ENCODE data around the gene UPK3A. TPM values are rescaled to one million over a fixed set of nuclear protein-coding genes. Genes with fewer than 3 reads are reported as not detected.

UPK3A gene
- total and polyA plus RNA-seq, 2 of the 13 experiments (the other 11 are each of a cell fraction or from before 2014, with no cell fraction given): 10.5 to 13.8 TPM

DNA sequence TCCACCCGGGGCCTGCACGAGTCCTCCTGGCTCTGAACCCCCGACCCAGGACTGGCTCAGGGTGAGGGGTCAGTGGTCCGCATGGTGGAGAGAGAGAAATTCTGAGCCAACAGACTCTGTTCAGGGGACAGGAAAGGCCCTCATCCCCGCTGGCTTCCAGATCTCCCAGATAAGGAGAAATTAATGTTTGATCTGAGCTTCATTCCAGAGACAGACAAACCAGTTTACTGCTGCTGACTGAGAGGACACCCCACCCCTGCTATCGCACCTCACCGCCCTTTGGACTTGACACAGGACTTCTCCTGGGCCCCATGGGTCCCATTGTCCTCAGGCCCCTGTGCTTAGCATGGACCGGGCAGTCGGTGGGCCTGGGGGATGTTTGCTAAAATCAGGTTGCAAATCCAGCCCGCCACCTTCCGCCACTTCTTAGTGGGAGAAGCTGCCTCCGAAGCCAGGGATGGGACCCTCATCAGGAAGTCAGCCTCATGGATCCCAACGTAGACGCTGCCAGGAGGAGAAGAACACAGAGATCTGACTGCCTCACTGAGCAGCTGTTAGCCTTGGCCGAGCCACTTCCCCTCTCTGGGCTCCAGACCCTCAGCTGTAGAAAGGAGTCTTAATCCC is 11.2 kb upstream of the UPK3A start (continued):
- TF ChIP-seq, protein P1, sequence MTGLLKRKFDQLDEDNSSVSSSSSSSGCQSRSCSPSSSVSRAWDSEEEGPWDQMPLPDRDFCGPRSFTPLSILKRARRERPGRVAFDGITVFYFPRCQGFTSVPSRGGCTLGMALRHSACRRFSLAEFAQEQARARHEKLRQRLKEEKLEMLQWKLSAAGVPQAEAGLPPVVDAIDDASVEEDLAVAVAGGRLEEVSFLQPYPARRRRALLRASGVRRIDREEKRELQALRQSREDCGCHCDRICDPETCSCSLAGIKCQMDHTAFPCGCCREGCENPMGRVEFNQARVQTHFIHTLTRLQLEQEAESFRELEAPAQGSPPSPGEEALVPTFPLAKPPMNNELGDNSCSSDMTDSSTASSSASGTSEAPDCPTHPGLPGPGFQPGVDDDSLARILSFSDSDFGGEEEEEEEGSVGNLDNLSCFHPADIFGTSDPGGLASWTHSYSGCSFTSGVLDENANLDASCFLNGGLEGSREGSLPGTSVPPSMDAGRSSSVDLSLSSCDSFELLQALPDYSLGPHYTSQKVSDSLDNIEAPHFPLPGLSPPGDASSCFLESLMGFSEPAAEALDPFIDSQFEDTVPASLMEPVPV (CRISPR knock-in tag; IDR thresholded peaks at IDR 0.05): no peak
- peak; percentile 84; the same call in 1 of the 2 replicates for TF ChIP-seq ZNF788 (CRISPR knock-in tag; IDR thresholded peaks at IDR 0.05; ENCODE audit: borderline replicate concordance)
- peak; percentile 98 for TF ChIP-seq HNF1B (CRISPR knock-in tag; IDR thresholded peaks at IDR 0.05)
- TF ChIP-seq, protein P2, sequence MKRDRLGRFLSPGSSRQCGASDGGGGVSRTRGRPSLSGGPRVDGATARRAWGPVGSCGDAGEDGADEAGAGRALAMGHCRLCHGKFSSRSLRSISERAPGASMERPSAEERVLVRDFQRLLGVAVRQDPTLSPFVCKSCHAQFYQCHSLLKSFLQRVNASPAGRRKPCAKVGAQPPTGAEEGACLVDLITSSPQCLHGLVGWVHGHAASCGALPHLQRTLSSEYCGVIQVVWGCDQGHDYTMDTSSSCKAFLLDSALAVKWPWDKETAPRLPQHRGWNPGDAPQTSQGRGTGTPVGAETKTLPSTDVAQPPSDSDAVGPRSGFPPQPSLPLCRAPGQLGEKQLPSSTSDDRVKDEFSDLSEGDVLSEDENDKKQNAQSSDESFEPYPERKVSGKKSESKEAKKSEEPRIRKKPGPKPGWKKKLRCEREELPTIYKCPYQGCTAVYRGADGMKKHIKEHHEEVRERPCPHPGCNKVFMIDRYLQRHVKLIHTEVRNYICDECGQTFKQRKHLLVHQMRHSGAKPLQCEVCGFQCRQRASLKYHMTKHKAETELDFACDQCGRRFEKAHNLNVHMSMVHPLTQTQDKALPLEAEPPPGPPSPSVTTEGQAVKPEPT (CRISPR knock-in tag; IDR thresholded peaks at IDR 0.05; ENCODE audit: low read depth): no peak
- TF ChIP-seq ZSCAN25 (CRISPR knock-in tag; IDR thresholded peaks at IDR 0.05): peak; percentile 98
- 0 out of 2 replicates have a peak, but pooled peaks have one; percentile 60 for TF ChIP-seq ZNF709 (CRISPR knock-in tag; IDR thresholded peaks at IDR 0.05)
- TF ChIP-seq HNRNPL (IDR thresholded peaks at IDR 0.05; ENCODE audit: low read depth, low read length): no peak
- no peak for TF ChIP-seq RBAK (CRISPR knock-in tag; IDR thresholded peaks at IDR 0.05)
- no peak for TF ChIP-seq ZFP36 (IDR thresholded peaks at IDR 0.05; ENCODE audit: borderline replicate concordance, low read depth, low read length, partially characterized antibody)
- TF ChIP-seq ZNF205 (CRISPR knock-in tag; IDR thresholded peaks at IDR 0.05): peak; percentile 70; the same call in 1 of the 2 replicates
- 0 out of 2 replicates have a peak, but pooled peaks have one; percentile 41 for TF ChIP-seq KMT2B (CRISPR knock-in tag; IDR thresholded peaks at IDR 0.05)
- 0 out of 2 replicates have a peak, but pooled peaks have one; percentile 62 for TF ChIP-seq ZIK1 (CRISPR knock-in tag; IDR thresholded peaks at IDR 0.05; ENCODE audit: borderline replicate concordance, low read depth)
- TF ChIP-seq SYNCRIP (IDR thresholded peaks at IDR 0.05; ENCODE audit: insufficient read depth, low read depth, low read length): no peak
- peak; percentile 85 for TF ChIP-seq DPF2 (CRISPR knock-in tag; IDR thresholded peaks at IDR 0.05; ENCODE audit: borderline replicate concordance, low read depth)
- TF ChIP-seq SOX5 (CRISPR knock-in tag; IDR thresholded peaks at IDR 0.05; ENCODE audit: borderline replicate concordance): peak; percentile 98
- TF ChIP-seq MEF2D (CRISPR knock-in tag; IDR thresholded peaks at IDR 0.05): peak; percentile 78; the same call in 1 of the 2 replicates
- TF ChIP-seq RERE (CRISPR knock-in tag; IDR thresholded peaks at IDR 0.05; ENCODE audit: low read depth): no peak
- TF ChIP-seq SNAPC2 (CRISPR knock-in tag; IDR thresholded peaks at IDR 0.05): no peak
- peak; percentile 10 to 25; a peak in 1 of 4 replicates for TF ChIP-seq MAFK (conservative IDR thresholded peaks at IDR 0.05 in 1 of 2, IDR thresholded peaks at IDR 0.05 in 1 of 2; ENCODE audit: low read length in 2 of 2)
